IMR-90 (cell line): ENCODE measurements around the gene KIDINS220. TPM values are rescaled to one million over a fixed set of nuclear protein-coding genes. Genes with fewer than 3 reads are reported as not detected.

Experiments
- ATAC-seq: fragments of 200-7000 bp; cut with Tn5 transposase; 2 replicates; pipeline ENCODE4 v1.9.1; 2020; ENCODE audit warnings: low read depth, mild to moderate bottlenecking, moderate library complexity
- BruUV-seq: library from RNA; stranded (reverse); fragments of 400-500 nt; replicated peaks from 2 replicates; lab custom pipeline; 2021; lab: Mats Ljungman, UMichigan
- CTCF ChIA-PET: fragments of 300-600 bp; formaldehyde crosslinking; extraction: SDS; loops from one replicate; lab custom pipeline; 2021; ENCODE audit warnings: antibody characterized with exemption; lab: Yijun Ruan, JAX
- POLR2A ChIA-PET: fragments of 300-600 bp; sonication (Branson Sonifier 250); formaldehyde crosslinking; loops from one replicate; lab custom pipeline; 2022; ENCODE audit warnings: antibody characterized with exemption; ENCODE audit not compliant: unreplicated experiment; lab: Charles Lee
- DNase-seq: peaks from one replicate; pipeline ENCODE4 v3.0.0; 2013
- H2AFZ ChIP-seq: replicated peaks from 2 replicates; pipeline ENCODE3; 2013; ENCODE audit warnings: low read length, mild to moderate bottlenecking; ENCODE audit not compliant: poor library complexity
- H2AK5ac ChIP-seq: 2 replicates; pipeline ENCODE4 v1.6.1; 2013; ENCODE audit warnings: low read depth, low read length, inconsistent platforms
- H2AK9ac ChIP-seq: replicated peaks from 2 replicates; pipeline ENCODE3; 2013; ENCODE audit warnings: mild to moderate bottlenecking, low read depth, low read length, moderate library complexity; ENCODE audit not compliant: poor library complexity
- H2BK120ac ChIP-seq: 2 replicates; pipeline ENCODE4 v1.6.1; 2013; ENCODE audit warnings: low read depth, low read length, inconsistent platforms
- H2BK15ac ChIP-seq: 3 replicates; pipeline ENCODE4 v1.6.1; 2013; ENCODE audit warnings: low read depth, low read length, inconsistent platforms
- H2BK20ac ChIP-seq: 2 replicates; pipeline ENCODE4 v1.6.1; 2013; ENCODE audit warnings: low read depth, mild to moderate bottlenecking, inconsistent platforms, low read length, moderate library complexity
- H2BK5ac ChIP-seq: 2 replicates; pipeline ENCODE4 v1.6.1; 2013; ENCODE audit warnings: mild to moderate bottlenecking, low read depth, low read length, inconsistent platforms; ENCODE audit not compliant: poor library complexity, severe bottlenecking
- H3K14ac ChIP-seq: replicated peaks from 2 replicates; pipeline ENCODE4 v1.6.1; 2013; ENCODE audit warnings: low read depth, low read length, inconsistent platforms
- H3K18ac ChIP-seq: 2 replicates; pipeline ENCODE4 v1.6.1; 2013; ENCODE audit warnings: low read depth, low read length, control low read depth
- H3K23ac ChIP-seq: 2 replicates; pipeline ENCODE4 v1.6.1; 2013; ENCODE audit warnings: low read depth, low read length, inconsistent platforms
- H3K27ac ChIP-seq: 2 replicates; pipeline ENCODE4 v1.5.1; 2013; ENCODE audit warnings: mild to moderate bottlenecking, control low read depth, low read length; ENCODE audit not compliant: insufficient read depth
- H3K27me3 ChIP-seq: 2 replicates; pipeline ENCODE4 v1.6.1; 2013; ENCODE audit warnings: low read length; ENCODE audit not compliant: control insufficient read depth, insufficient read depth
- H3K36me3 ChIP-seq: 2 replicates; pipeline ENCODE4 v1.6.1; 2013; ENCODE audit warnings: low read length, mixed read lengths; ENCODE audit not compliant: control insufficient read depth, insufficient read depth
- H3K4ac ChIP-seq: 2 replicates; pipeline ENCODE4 v1.6.1; 2013; ENCODE audit warnings: low read depth, low read length, inconsistent platforms
- H3K4me1 ChIP-seq: 2 replicates; pipeline ENCODE4 v1.6.1; 2013; ENCODE audit warnings: low read length, mixed read lengths; ENCODE audit not compliant: control insufficient read depth, insufficient read depth
- H3K4me2 ChIP-seq: 2 replicates; pipeline ENCODE4 v1.6.1; 2013; ENCODE audit warnings: low read depth, mild to moderate bottlenecking, control low read depth, low read length, moderate library complexity
- H3K4me3 ChIP-seq: 2 replicates; pipeline ENCODE4 v1.5.1; 2013; ENCODE audit warnings: low read depth, mild to moderate bottlenecking, control low read depth, low read length, moderate library complexity; ENCODE audit not compliant: insufficient read depth
- H3K56ac ChIP-seq: 2 replicates; pipeline ENCODE4 v1.6.1; 2013; ENCODE audit warnings: low read length, inconsistent platforms; ENCODE audit not compliant: insufficient read depth; ENCODE audit errors: extremely low read depth
- H3K79me1 ChIP-seq, 2 experiments: 2 replicates each; pipeline ENCODE4 v1.6.1; 2013; ENCODE audit warnings: low read length in 2 of 2, inconsistent platforms in 1 of 2, low read depth in 1 of 2
- H3K9ac ChIP-seq: 2 replicates; pipeline ENCODE4 v1.6.1; 2013; ENCODE audit warnings: low read depth, low read length, control low read depth
- H3K9me1 ChIP-seq: 2 replicates; pipeline ENCODE4 v1.6.1; 2013; ENCODE audit warnings: low read length, inconsistent platforms; ENCODE audit not compliant: insufficient read depth
- H3K9me3 ChIP-seq: 2 replicates; pipeline ENCODE4 v1.6.1; 2013; ENCODE audit warnings: low read length; ENCODE audit not compliant: control insufficient read depth, insufficient read depth
- H4K20me1 ChIP-seq: 2 replicates; pipeline ENCODE4 v1.6.1; 2013; ENCODE audit warnings: low read length, inconsistent platforms; ENCODE audit not compliant: insufficient read depth
- H4K5ac ChIP-seq: 2 replicates; pipeline ENCODE4 v1.6.1; 2013; ENCODE audit warnings: mild to moderate bottlenecking, low read depth, low read length, control low read depth
- H4K8ac ChIP-seq, 2 experiments: 2 replicates each; pipeline ENCODE4 v1.6.1; 2013; ENCODE audit warnings: low read depth in 2 of 2, low read length in 2 of 2, control low read depth in 1 of 2, inconsistent platforms in 1 of 2
- H4K91ac ChIP-seq: 2 replicates; pipeline ENCODE4 v1.6.1; 2013; ENCODE audit warnings: low read depth, low read length, inconsistent platforms; ENCODE audit not compliant: insufficient read depth
- CEBPB ChIP-seq: IDR thresholded peaks from 2 replicates; pipeline ENCODE4 v1.6.1; 2012; ENCODE audit warnings: low read depth, low read length, improper control_type of control experiment
- CHD1 ChIP-seq: IDR thresholded peaks from 2 replicates; pipeline ENCODE4 v1.6.1; 2012; ENCODE audit warnings: low read depth, low read length, improper control_type of control experiment
- MAFK ChIP-seq: IDR thresholded peaks from 2 replicates; pipeline ENCODE4 v1.6.1; 2012; ENCODE audit warnings: low read depth, low read length, improper control_type of control experiment
- WGBS, 2 experiments: methylation state at CpG; one replicate each; pipeline versions ENCODE4 v1.1.5 to v1.1.7; 2013; ENCODE audit warnings: missing lambda C conversion rate in 2 of 2; ENCODE audit not compliant: insufficient read length in 1 of 2; ENCODE audit errors: extremely low coverage in 2 of 2; 5-methylcytosine and 5-hydroxymethylcytosine counted together
- dilution Hi-C: fragments of 300-500 bp; cut with HindIII; formaldehyde crosslinking; loops from one replicate; pipeline ENCODE4 v1.14.3; 2018; ENCODE audit warnings: low sequenced_read_pairs; ENCODE audit not compliant: unreplicated experiment
- in situ Hi-C: fragments of 300-500 bp; cut with MboI; formaldehyde crosslinking; loops from 3 replicates; pipeline ENCODE4 v1.14.3; 2019; ENCODE audit warnings: low sequenced_read_pairs, inconsistent platforms, mixed read lengths
- intact Hi-C: fragments of 100-400 bp; cut with micrococcal nuclease; formaldehyde crosslinking; loops from 2 replicates; pipeline ENCODE4 v1.10.0; 2022
- polyA plus RNA-seq, 3 experiments: library from polyadenylated mRNA; depleted of rRNA; stranded (reverse); fragments of >200 nt; gene quantifications; 2 replicates each; pipeline ENCODE4 v1.2.3, GENCODE V29; 2012; ENCODE audit warnings: low replicate concordance in 1 of 3
- total RNA-seq: library from RNA; depleted of rRNA; stranded (reverse); fragments of >200 nt; gene quantifications from 2 replicates; pipeline ENCODE4 v1.2.3, GENCODE V29; 2012

KIDINS220 gene
- total and polyA plus RNA-seq, 2 of the 4 experiments (the other 2 are of a cell fraction): 23.1 to 63.4 TPM

GRCh38 chr2:8802741-8803140 lies 34.7 kb downstream of the KIDINS220 start:
- Histone ChIP-seq H2BK20ac (no peak overlapping the region), H4K91ac (no peak overlapping the region), H3K27ac (no peak overlapping the region), H3K56ac (no peak overlapping the region), H2AK5ac (no peak overlapping the region), H3K4me3 (no peak overlapping the region), H4K8ac (no peak overlapping the region), H2AFZ (no peak overlapping the region), H4K20me1 (no peaks in the 10 kb centered on the region), H3K14ac (no peak overlapping the region), H3K36me3 (peaks cover 25% of the 10 kb centered on the region), H3K4ac (no peak overlapping the region), H3K9ac (no peak overlapping the region), H3K79me1 (peaks cover 18 to 33% of the 10 kb centered on the region in 2 experiments), H3K9me1 (peaks cover 11% of the 10 kb centered on the region), H3K18ac (no peak overlapping the region), H3K4me1 (0 out of 2 replicates have a peak, but pooled peaks cover 2% of the 10 kb centered on the region), H2BK120ac (no peak overlapping the region), H3K23ac (no peak overlapping the region), H2BK15ac (no peak overlapping the region), H3K9me3 (no peaks in the 10 kb centered on the region), H3K27me3 (no peaks in the 10 kb centered on the region), H2BK5ac (no peak overlapping the region), H3K4me2 (no peak overlapping the region), H4K5ac (no peak overlapping the region), H2AK9ac (no peak overlapping the region)
- ATAC-seq: no peak
- BruUV-seq: no TSS peak
- POLR2A ChIA-PET: no interaction called here
- dilution Hi-C loops: no loop called here
- CTCF ChIA-PET: no interaction called here
- 91% methylated on average over 3 of the region's 3 CpGs; no CpG with 5 or more reads in 1 of the 2 experiments for WGBS, 2 experiments
- DNase-seq: no peak
- TF ChIP-seq CHD1 (no peak), CEBPB (no peak), MAFK (no peak)
- in situ Hi-C loops: no loop called here
- intact Hi-C loops: no loop called here
